HS-5 (cell line): ENCODE results near the gene LRRK1.

Source experiments
- DNase-seq: peaks from one replicate; pipeline ENCODE4 v3.0.0-alpha.2; 2012; ENCODE audit warnings: low read depth

The LRRK1 gene

DNA sequence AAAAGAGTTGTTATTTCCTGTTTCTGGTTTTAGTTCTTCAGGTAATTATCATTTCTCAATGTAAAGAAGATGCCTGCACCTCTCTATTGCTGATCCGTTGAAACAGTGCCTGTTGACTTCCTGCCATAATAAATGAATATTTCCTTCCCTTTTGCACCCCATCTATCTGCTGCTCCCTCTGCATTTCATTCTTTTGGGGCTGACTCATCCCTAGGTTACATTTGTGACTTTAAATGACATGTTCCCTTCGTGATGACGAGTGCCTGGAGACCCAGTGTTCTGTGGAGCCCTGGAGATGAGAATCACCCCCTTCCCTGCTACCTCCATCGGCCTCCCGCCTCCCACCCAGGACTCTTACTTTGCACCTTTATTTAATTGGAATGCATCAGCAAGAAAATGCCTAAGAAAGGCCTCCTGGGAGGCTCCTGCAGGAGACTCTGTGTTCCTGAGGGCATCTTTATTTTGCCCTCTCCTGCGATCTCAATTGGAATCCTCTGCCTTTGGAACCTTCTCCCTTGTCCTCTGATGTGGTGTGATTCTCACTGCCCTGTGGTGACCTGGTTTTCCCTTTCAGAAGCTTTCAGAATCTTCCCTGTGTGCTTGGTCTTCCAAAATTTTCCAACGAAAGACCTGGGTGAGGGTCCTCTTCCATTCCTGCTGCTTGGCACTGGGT, 13.7 kb downstream of the LRRK1 start:
- DNase-seq, result no peak

DNA sequence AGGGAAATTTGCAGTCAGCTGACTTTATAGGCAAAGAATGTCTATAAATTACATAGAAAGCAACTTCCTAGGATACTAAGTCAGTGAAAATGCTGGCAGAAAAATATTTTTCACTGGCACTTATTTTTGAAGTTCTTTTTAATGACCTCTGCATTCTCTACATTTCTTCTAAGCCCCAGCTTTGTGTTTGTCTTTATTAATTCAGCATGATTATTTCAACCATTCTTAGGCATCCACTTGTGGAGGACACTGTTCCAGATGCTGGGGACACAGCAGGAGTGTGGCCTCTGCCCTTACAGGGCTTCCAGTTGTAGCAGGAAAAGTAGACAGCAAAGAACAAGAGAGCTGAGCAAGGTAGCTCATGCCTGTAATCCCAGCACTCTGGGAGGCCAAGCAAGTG, 15.0 kb downstream of the LRRK1 start:
- no peak for DNase-seq

DNA sequence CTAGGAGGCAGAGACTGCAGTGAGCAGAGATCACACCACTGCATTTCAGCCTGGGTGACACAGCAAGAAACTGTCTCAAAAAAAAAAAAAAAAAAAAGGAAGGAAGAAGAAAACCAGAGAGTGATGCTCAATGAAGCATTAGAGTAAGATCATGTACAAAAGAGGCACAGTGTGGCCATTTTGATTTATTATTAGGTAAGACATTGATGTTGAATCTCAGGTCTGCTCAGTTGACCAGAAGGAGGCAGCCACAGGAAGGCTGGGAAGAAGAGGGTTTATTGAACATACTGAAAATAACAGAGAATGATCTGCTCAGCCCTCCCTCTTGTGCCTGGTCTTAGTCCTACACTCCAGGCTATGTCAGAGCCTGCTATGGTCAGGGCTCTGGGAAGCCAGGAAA, 15.6 kb downstream of the LRRK1 start:
- DNase-seq, result no peak

DNA sequence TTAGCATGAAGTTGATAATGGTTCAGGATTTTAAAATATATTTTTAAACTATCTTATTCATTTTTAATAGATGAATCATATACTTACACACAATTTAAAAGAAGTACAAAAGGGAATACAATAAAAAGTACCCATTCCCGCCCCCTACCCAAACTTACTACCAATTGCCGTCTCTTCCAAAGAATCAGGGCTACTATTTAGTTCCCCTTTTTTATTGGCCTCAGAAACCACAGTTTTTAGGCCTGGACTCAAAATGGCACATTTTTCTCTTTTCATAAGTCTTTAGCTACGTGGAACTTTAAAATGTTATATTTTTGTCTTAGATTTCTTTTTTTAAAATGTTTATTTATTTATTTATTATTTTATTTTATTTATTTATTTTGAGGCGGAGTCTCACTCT, 18.0 kb downstream of the LRRK1 start:
- DNase-seq, result no peak

DNA sequence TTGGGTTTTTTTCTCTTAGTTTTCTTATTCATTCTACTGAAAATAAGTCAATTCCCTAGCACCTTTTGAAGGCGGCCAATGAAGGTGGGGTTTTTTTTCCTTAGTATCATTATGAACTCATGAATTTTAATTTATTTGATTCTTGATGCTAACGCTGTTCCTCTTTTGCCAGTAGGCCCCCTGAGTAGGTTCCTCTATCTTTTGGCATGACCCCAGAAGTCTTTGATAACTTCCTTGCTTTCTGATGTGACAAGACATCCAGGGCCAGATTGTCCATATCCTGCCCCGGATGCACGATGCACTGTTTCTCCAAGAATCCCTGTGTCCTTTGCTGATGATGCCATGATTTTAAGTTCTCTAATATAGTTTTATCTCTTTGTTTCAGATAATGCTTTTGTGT, 20.6 kb downstream of the LRRK1 start:
- DNase-seq, result no peak

DNA sequence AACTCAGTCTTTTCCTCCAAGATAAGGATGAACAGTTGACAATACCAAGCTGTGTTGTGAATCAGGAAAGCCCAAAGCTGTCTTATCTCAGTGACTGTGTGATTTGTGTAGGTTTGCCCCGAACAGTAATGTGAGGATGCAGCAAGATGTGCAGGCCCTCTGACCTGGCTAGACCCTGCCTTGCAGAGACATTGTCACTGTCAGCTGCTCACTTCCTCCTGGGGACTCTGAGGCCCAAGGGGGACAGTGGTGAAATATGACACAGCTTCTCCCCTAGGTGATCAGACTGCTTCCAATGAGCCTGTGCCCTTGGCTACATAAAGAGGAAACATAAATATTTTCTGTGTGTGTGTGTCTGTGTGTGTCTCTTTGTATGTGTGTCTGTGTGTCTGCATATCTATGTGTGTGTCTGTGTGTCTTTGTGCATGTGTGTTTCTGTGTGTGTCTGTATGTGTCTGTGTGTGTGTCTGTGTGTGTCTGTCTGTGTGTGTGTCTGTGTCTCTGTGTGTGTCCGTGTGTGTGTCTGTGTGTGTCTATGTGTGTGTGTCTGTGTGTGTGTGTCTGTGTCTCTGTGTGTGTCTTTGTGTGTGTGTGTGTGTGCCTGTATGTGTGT, 21.7 kb downstream of the LRRK1 start:
- DNase-seq, result no peak

DNA sequence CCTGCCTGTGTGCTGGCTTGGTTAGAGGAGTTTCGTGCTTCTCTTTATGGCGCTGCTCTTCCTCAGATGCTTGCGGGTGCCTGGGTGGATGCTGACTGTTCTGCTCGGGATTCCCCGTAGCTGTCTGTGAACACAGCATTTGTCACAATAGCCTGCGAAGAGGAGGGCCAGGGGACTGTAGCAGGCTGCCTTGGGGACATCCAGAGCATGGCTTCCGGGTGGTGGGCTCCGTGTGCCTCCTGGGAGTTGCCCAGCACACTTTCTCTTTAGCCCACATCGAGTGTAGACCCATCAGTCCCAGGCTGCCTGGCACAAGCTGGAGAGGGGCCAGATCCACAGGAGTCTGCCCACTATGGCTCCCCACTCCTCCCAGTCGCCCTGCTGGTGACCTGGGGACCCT, 22.4 kb downstream of the LRRK1 start:
- DNase-seq, result no peak

DNA sequence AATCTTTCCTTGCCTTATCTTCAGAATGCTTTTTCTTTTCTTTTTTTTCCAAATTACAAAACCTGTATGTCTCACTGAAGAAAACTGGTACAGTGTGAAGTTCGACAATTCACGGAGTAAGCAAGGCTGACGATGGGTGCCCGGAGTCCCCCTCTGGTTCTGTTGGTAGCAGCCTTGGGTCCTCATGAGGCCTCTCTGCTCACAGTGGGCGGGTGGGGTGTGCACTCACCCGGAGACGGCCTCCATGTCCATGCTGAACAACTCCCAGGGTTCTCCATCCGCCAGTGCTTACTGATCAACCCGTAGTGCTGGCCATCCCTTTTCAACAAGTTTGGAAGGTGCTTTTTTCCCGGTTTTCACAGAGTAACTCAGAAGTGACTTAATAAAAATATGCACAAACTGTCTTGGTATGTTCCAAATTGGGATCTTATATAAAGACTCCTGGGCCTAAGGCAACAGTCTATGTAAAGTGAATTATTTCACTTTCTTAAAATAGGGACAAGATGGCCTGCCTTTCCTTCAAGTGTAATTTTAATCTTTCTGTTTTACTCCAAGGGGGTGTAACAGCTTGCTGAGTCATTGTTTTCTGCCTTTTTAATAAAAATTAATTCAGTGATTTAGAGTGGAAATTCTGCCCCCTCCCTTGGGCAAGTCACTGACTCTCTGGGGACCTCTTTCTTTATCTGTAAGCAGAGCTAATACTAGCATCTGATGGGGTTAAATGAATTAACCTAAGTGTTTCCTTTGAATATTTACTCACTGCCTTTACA, 23.7 kb downstream of the LRRK1 start:
- DNase-seq, result no peak

DNA sequence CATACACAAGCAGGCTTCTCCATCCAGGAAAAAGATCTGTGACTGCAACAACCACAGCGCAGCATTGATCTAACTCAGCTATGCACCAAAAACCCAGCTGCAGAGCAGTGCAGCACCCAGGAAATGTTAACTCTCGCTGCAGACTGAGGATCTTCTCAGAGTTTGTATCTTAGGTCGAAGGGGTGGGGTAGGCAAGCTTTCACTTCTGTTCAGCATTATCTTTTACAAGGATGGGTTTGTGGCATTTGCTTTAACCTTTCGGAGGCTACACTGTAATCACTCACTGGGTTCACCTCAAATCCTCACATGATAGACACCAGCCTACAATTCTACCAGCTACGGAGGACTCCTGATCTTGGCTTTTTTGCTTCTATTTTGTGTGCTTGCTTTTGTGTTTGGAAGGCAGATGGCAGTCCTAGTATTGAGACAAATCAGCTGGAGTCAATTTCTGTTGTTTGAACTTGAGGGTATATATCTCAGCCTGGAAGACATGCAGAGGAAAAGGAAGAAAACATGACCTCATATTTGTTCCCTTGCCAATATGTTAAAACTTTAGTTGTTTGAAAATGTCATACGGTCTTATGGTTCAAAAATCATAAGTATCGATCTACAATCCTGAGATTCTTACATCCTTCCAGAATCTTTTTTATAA, 25.2 kb downstream of the LRRK1 start:
- DNase-seq, result no peak

DNA sequence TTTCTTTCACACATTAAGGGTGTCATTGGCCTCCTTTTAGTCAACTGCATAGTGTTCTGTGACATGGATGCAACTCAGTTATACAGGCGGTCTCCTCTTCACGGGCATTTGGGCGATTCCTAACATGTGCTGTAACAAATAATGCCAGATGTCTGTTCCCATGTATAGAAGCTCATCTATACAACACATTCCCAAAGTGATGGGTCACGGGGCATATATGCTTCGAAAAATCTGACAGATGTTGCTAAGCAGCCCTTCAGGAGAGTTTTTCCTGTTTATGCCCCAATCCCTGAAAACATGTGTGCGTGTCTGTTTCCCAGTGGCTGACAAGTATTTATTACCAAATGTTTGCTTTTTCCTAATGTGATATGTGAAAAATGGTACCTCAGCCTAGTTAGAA, 25.8 kb downstream of the LRRK1 start:
- no peak for DNase-seq

DNA sequence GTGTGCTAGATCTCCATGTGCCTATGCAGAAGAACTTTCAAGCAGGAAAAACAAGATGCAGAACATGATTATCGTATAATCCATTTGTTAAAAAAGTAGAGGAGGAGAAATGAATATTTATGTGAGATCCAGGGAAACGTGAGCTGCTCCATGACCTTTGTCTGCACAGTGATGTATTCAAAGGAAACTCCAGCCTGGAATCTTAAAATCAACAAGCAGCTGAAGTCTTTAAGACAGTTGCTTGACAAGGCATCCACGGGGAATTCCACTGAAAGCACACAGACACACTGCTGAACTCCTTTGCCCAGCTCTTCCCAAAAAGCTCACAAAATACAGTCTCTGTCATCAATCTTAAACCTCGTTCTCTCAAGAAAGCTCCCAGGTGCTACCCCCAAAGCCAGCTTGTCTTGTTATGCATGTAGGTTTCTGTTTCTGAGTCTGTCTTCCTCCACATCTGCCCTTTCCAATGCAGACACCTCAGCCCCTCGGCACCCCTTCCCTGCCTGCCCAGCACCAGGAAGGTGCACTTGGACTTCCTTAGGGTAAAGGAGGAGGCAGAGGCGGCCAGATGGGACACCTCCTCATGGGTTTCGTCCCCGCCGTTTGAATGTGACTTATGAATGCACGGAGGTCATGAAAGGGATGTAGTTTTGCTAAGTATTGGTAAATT, 28.7 kb downstream of the LRRK1 start:
- DNase-seq, result no peak

DNA sequence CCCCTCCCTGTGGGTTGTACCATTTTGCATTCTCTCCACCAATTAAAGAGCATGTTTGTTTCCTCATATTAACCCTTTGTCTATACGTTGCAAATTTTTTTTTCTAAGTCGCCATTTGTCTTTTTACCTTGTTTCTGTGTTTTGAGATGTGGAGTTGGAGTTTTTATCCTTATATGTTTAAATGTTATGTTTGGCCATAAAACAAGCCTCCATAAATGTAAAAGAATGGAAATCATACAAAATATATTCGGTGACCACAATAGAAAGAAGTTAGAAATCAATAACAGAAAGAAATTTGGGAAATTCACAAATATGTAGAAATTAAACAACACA, 29.2 kb downstream of the LRRK1 start:
- DNase-seq, result no peak

DNA sequence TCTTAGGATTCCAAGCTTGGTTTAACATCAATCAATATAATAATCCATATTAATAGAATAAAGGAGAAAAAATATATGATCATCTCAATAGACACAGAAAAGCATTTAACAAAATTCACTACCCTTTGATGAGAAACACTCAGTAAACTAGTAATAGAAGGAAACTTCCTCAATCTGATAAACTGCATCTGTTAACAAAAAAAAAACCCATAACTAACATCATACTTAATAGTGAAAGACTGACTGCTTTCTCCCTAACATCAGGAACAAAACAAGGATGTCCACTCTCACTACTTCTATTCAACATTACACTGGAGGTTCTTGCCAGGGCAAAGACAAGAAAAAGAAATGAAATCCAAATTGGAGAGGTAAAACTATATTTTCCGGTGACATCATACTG, 30.5 kb downstream of the LRRK1 start:
- no peak for DNase-seq

DNA sequence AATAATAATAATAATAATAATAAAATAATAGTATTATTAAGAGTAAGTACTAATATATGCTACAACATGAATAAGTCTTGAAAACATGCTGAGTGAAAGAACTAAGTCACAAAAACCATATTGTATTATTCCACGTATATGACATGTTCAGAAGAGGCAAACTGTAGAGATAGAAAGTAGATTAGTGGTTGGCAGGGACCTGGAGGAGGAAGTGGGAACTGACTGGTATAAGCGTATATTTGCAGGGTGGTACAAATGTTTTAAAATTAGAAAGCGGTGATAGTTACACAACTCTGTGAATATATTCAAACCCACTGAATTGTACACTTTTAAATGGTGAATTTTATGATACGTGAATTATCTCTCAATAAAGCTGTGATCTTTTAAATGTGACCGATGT, 32.8 kb downstream of the LRRK1 start:
- DNase-seq, result no peak

DNA sequence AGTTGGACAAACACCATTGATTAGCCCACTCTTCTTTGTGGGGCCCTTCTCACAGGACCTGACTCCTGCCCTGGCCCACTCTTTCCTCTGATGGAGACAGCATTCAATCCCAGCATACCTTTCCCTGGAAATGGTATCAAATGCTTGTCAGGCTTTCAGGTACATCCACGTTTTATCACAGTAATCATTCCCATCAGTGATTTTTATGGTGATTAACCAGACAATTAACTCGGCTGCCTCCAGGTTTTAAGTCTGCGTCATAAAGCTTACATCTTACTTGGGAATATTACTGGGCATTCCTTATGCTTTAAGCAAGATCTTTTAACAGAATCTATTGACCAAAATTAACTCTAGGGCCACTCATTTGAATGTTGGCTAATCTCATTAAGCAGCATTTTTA, 33.4 kb downstream of the LRRK1 start:
- DNase-seq, result no peak

DNA sequence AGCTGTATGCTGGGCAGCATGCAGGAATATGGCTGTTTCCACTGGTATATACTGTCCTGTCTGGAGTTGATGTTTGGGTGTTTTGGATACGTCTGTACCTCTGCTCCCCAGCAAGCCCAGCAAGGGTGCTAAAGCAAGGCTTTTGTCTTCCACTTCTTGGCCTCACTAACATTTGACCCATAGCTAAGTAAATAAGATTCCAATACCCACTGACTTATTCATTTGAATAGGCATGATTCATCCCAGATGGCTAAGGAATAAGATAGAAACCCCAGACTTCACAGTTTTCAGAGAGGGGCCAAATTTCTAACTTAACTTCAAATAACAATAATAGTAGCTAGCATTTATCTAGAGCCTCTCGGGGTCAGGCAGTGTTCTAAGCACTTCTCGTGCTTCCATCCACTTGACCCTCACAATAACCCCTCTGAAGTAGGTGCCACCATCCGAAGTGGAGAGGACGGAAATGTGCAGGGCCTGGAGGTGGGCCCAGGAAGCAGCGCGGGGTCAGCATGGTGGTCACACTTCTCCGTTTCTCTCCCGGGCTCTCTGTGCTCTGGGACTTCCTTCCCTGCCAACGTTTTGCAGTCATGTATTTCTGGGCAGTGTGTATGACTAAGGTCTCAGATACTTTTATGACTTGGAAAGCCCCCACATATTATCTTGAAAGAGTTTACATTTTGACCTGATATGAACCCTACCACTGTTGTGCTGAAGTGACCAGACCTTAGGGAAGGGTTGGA, 39.3 kb downstream of the LRRK1 start:
- DNase-seq, result peak; percentile 65

DNA sequence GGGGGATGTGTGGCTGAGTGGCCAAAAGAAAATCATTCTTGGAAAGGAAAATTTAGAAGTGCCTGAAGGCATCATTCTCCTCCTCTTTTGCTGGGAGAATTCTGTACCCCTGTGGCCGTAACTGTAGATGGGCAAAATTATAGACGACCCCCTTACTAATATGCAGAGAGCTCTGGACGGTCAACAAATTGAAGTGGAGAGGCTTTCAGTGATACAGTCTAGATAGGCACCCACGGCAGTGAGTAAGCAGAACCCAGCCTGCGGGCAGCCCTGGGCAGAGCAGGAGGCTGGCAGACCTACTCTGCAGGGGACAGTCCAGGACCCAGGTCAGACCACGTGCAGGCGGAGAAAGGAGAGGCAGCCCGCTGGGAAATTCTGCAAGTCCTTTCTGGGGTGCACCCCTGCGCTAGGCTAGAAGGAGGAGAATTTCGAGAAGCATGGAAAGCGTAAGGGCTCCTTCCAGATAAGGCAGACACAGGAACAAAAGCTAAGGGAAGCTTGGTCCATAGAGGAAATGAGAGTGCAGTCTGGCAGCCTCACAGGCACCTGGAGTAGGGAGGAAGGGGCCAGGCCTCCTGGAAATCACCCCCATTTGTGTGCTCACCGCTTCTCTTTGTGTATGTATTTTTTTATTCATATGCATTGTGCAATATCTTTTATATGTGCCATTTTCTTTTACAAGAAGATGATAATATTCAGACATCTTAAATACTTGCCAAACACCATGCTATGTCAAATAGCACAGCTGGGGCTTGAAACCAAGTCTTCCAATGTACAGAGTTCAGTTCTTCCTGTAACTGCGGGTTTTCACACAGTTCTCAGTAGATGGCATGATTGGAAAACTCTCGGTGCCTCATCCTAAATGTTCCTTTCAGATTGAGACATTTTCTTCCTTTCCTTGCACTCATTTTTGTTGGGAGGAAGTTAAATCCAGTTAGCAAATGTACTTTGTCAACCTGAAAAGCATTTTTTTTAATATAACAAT, 40.2 kb downstream of the LRRK1 start:
- DNase-seq, result no peak

DNA sequence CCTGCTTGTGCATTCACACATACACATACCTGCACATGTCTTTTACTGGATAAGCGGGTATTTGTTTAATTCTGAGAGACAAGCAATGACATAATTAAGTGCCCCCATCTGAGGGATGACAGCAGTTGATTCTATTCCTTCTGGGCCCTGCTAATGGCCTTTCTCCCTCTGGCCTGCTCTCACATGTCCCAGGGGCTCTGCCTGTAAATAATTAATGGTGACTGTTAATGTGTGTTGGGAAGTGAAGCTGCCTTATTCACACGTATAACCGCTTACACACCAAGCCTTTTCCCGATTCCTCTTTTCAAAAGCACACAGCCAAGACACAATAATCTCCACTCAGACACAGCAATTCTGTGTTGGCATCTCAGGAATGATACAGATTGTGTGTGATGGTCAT, 47.8 kb downstream of the LRRK1 start:
- DNase-seq, result no peak

DNA sequence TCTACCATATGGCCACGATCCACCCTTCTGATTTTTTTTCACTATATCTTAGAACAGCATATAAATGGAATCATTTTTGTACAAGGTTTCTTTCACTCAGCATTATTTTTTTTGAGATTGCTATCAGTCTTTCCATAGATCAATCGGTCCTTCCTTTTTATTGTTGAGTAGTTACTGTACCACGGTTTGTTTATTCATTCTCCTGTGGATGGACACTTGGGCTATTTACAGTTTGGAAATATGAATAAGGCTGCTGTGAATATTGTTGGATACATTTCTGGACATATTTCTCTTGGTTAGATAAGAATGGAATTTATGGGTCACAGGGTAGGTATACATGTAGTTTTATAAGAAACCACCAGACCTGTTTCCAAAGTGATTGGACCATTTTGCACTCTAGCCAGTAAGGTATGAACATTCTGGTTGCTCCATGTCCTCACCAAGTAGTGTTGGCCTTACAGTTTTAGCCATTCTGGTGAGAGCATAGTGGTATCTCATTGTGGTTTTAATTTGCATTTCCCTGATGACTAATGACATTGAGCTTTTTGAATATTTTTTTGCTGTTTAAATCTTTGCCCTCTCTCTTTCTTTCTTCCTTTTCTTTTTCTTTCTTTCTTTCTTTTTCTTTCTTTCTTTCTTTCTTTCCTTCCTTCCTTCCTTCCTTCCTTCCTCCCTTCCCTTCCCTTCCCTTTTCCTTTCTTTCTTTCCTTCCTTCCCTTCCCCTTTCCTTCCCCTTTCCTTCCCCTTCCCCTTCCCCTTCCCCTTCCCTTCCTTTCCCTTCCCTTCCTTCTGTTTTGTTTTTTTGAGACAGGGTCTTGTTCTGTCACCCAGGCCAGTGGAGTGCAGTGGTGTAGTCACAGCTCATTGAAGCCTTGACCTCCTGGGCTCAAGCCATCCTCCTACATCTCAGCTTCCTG, 49.2 kb downstream of the LRRK1 start:
- peak; percentile 60 for DNase-seq

DNA sequence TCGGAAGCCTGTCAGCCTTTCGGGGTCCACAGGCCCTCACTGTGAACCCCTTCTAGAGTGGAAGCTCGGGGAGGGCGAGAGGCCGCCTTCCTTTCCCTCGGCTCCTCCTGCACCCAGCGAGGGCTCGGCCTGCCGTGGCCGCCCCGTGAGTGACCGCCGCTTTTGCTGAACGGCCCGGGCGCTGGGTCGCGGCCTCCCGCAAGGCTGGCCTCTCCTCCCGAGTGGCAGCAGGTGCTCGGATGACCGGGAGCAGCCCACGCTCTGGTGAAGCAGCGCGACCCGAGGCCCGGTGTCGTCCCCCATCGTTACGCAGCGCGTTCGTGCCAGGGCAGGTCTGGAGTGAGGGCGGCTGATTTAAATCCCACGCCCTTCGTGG, 53.8 kb downstream of the LRRK1 start:
- no peak for DNase-seq
